Ovary (tissue), 9 donors: ENCODE results near the gene GBE1. TPM values are rescaled to one million over a fixed set of nuclear protein-coding genes. Genes with fewer than 3 reads are reported as not detected.

Source experiments
- DNase-seq, 5 donors: peaks; one replicate each; pipeline ENCODE4 v3.0.0-alpha.2; 2019 to 2020
- H3K27ac ChIP-seq, 2 donors: fragments of 200-600 bp; one replicate each; pipeline versions ENCODE4 v1.5.1 to v1.8.0; 2019 to 2022
- H3K27me3 ChIP-seq: fragments of 200-600 bp; one replicate; pipeline ENCODE4 v1.8.0; 2022
- H3K36me3 ChIP-seq: fragments of 200-600 bp; sonication (generic); one replicate; pipeline ENCODE4 v1.5.1; 2019
- H3K4me1 ChIP-seq: one replicate; pipeline ENCODE4 v1.8.1; 2013; ENCODE audit warnings: mild to moderate bottlenecking, moderate library complexity; ENCODE audit not compliant: insufficient read depth
- H3K4me3 ChIP-seq: fragments of 200-600 bp; sonication (generic); one replicate; pipeline ENCODE4 v1.5.1; 2017
- H3K9me3 ChIP-seq, 2 donors: fragments of 200-600 bp in 1 of 2; sonication (generic) in 1 of 2; one replicate each; pipeline versions ENCODE4 v1.5.1 to v1.8.1; 2013 to 2019; ENCODE audit warnings: mild to moderate bottlenecking in 1 of 2, moderate library complexity in 1 of 2
- CTCF ChIP-seq, 3 donors: fragments of 450-650 bp in 2 of 3; fragments of 200-600 bp in 1 of 3; IDR thresholded peaks; one replicate each; pipeline versions ENCODE4 v1.5.1 to v1.8.0; 2016 to 2022; ENCODE audit warnings: antibody characterized with exemption in 3 of 3, mild to moderate bottlenecking in 1 of 3
- EP300 ChIP-seq: sonication (generic); formaldehyde crosslinking; IDR thresholded peaks from one replicate; pipeline ENCODE4 v1.6.1; 2017; ENCODE audit warnings: antibody characterized with exemption
- POLR2A ChIP-seq: fragments of 450-650 bp; IDR thresholded peaks from one replicate; pipeline ENCODE4 v1.6.1; 2017; ENCODE audit warnings: antibody characterized with exemption, mild to moderate bottlenecking, moderate library complexity
- WGBS, 3 donors: extraction: QIAGEN DNeasy Blood & Tissue Kit in 1 of 3; methylation state at CpG; one replicate each; pipeline versions ENCODE4 v1.1.5 to v1.1.7; 2013 to 2017; 5-methylcytosine and 5-hydroxymethylcytosine counted together
- intact Hi-C, 4 donors: fragments of 100-400 bp; cut with DNase I; formaldehyde crosslinking; loops; one replicate each; pipeline versions ENCODE4 v1.11.0 to v1.15.1; 2022 to 2023
- polyA plus RNA-seq, 2 donors: library from polyadenylated mRNA; stranded (reverse); fragments of 200-250 nt in 1 of 2; fragments of 350-450 nt in 1 of 2; fragmentation: Illumina TruSeq in 1 of 2; extraction: RNeasy Lipid Tissue Mini Kit (QIAGEN cat#74804) in 1 of 2; gene quantifications; one replicate each; pipeline ENCODE4 v1.2.3, GENCODE V29; 2013 to 2014
- total RNA-seq, 7 donors: library from RNA; depleted of rRNA in 2 of 7; stranded (reverse); fragments of >200 nt in 2 of 7; fragmentation: NEBNext Ultra II Directional in 3 of 7; extraction: Animal tissue kit (Norgen Biotek cat#: 25700) in 3 of 7; gene quantifications; one replicate each; pipeline versions ENCODE4 v1.1.0 to v1.2.4, GENCODE V29; 2016 to 2023
- donor health status: DM: no; HTN: no; CAD: no; lungs with moderate emphysema.
- donor health status: DM: no; HTN: no; CAD: no.
- donor health status: Bipolar disorder and iron deficiency.
- donor health status: DM: yes; HTN: yes; CAD: no.
- donor health status: DM: no; HTN: no; CAD: no.
- donor health status: DM: yes; HTN: yes; CAD: no.

Gene GBE1
- total and polyA plus RNA-seq, 9 donors: 14.8 to 43.7 (median 26.8) TPM

GRCh38 chr3:81568378-81568777 is 193.1 kb downstream of the GBE1 start:
- no peak overlapping the region for H3K4me3 ChIP-seq
- no peak overlapping the region for H3K27ac ChIP-seq
- intact Hi-C loops: no loop called here
- no peaks in the 10 kb centered on the region for H3K4me1 ChIP-seq
- no peaks in the 10 kb centered on the region for H3K27me3 ChIP-seq
- no peak for TF ChIP-seq CTCF (IDR thresholded peaks at IDR 0.05)
- no peak for TF ChIP-seq EP300
- no peak for TF ChIP-seq POLR2A
- 76 to 97% (median 78%) methylated on average over 5 of the region's 5 CpGs for WGBS, 3 donors
- H3K36me3 ChIP-seq: no peaks in the 10 kb centered on the region
- no peaks in the 10 kb centered on the region for H3K9me3 ChIP-seq
- DNase-seq: no peak

- intact Hi-C loops: no loop called here
- Histone ChIP-seq H3K27ac (no peak overlapping the region), H3K4me1 (no peaks in the 10 kb centered on the region), H3K4me3 (no peak overlapping the region), H3K9me3 (no peaks in the 10 kb centered on the region), H3K27me3 (no peaks in the 10 kb centered on the region), H3K36me3 (no peaks in the 10 kb centered on the region)
- no peak for DNase-seq
- TF ChIP-seq EP300: no peak
- whole genome bisulfite sequencing, 3 donors: 97 to 98% (median 98%) methylated on average over 2 of the region's 2 CpGs
Observed at GRCh38 chr3:81565041-81565440, 196.4 kb downstream of the GBE1 start.

GRCh38 chr3:81558106-81558505 is 203.3 kb downstream of the GBE1 start:
- 0 to 23% (median 5%) methylated on average over 1 of the region's 1 CpG for WGBS, 3 donors

GRCh38 chr3:81554801-81555200 is 206.6 kb downstream of the GBE1 start:
- peak in 3 of 5 donors; percentile 8 to 18 (median 13) for DNase-seq
- 9 to 18% (median 14%) methylated on average over 2 of the region's 2 CpGs for WGBS, 3 donors
- H3K4me1 ChIP-seq: peaks cover 3% of the 10 kb centered on the region
- no peaks in the 10 kb centered on the region for H3K27me3 ChIP-seq
- no peaks in the 10 kb centered on the region for H3K9me3 ChIP-seq
- intact Hi-C loops: no loop called here
- H3K36me3 ChIP-seq: no peaks in the 10 kb centered on the region
- no peak overlapping the region for H3K27ac ChIP-seq
- no peak for TF ChIP-seq POLR2A
- TF ChIP-seq CTCF (IDR thresholded peaks at IDR 0.05): no peak
- no peak overlapping the region for H3K4me3 ChIP-seq

More at GRCh38 chr3:81558106-81558505, 203.3 kb downstream of the GBE1 start:
- Histone ChIP-seq H3K4me1 (peaks cover 3% of the 10 kb centered on the region), H3K4me3 (no peak overlapping the region), H3K27me3 (no peaks in the 10 kb centered on the region), H3K36me3 (no peaks in the 10 kb centered on the region), H3K27ac (no peak overlapping the region), H3K9me3 (no peaks in the 10 kb centered on the region)
- no peak for DNase-seq
- no peak for TF ChIP-seq POLR2A
- no peak for TF ChIP-seq CTCF (IDR thresholded peaks at IDR 0.05)
- no peak for TF ChIP-seq EP300
- intact Hi-C loops: no loop called here

GRCh38 chr3:81554388-81554787 is 207.1 kb downstream of the GBE1 start:
- no peak for DNase-seq
- peaks cover 3% of the 10 kb centered on the region for H3K4me1 ChIP-seq
- 7 to 19% (median 14%) methylated on average over 1 of the region's 1 CpG for whole genome bisulfite sequencing, 3 donors
- H3K27me3 ChIP-seq: no peaks in the 10 kb centered on the region
- no peak for TF ChIP-seq POLR2A
- no peak for TF ChIP-seq CTCF (IDR thresholded peaks at IDR 0.05)
- TF ChIP-seq EP300: no peak
- no peaks in the 10 kb centered on the region for H3K9me3 ChIP-seq
- no peak overlapping the region for H3K27ac ChIP-seq
- no peak overlapping the region for H3K4me3 ChIP-seq
- H3K36me3 ChIP-seq: no peaks in the 10 kb centered on the region
- intact Hi-C loops: no loop called here
